HG02840 (cell line): ENCODE measurements around the gene SAMD11.
"Not testable (repeated sequence)": the region's sequence is repeated elsewhere in the genome, so short reads cannot be mapped to it uniquely, and the experiment has no call there.

Experiments
- ATAC-seq: cut with Tn5 transposase; IDR thresholded peaks from one replicate; pipeline ENCODE4 v1.9.1; 2021; ENCODE audit warnings: mild to moderate bottlenecking, moderate library complexity, moderate number of reproducible peaks; ENCODE audit not compliant: unreplicated experiment, low FRiP score

SAMD11 gene

GRCh38 chr1:972726-973458 lies 49.2 kb downstream of the SAMD11 start:
- no peak for ATAC-seq

DNA sequence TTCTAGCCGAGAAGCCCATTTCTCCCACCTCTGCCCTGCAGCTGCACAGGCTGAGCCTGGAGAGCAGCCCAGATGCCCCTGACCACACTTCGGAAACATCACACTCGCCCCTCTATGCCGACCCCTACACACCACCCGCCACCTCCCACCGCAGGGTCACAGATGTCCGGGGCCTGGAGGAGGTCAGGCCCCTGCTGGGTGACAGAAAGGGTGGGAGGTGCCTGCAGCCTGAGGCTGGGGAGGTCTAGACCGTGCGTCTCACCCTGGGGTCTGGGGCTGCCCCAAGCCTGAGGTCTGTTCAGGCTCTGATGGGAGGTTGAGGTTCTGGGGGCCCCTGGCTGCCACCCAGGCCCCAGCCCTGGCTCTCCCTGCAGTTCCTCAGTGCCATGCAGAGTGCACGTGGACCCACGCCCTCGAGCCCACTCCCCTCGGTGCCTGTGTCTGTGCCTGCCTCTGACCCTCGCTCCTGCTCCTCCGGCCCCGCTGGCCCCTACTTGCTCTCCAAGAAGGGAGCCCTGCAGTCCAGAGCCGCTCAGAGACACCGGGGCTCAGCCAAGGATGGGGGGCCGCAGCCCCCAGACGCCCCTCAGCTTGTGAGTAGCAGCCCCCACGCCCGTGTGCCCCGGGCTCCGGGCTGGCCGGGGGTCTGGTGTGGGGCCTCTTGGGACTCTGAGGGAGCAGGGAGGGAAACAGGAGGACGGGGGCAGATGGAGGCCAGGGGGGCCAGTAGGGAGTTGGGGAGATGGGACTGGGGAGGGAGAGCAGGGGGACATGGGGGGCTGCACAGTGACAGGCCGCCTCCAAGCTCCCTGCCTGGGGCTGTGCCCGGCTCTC lies 50.0 kb downstream of the SAMD11 start:
- ATAC-seq: no peak

- ATAC-seq: no peak
Measured at GRCh38 chr1:974293-974640, 50.5 kb downstream of the SAMD11 start.

GRCh38 chr1:974687-975328 lies 51.1 kb downstream of the SAMD11 start:
- ATAC-seq: no peak

DNA sequence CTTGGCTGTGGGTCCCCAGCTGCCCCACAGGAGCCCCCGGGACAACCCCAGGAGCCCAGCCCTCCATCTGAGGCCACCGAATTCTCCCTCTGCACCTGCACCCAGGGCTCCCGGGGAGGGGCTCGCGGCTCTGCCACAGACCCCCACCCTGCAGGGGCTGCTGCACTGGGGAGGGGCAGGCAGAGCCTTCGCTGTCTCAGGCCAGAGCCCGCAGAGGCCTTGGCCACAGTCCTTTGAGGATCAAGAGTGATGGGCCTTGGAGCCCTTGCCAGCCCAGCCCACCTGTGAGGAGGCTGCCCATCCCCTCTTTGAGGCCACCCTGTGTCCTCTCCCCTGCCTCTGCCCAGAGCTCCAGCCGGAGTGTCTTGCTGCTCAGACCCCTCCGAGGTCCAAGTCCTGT lies 51.6 kb downstream of the SAMD11 start:
- no peak for ATAC-seq

GRCh38 chr1:975896-976683 lies 52.4 kb downstream of the SAMD11 start:
- ATAC-seq: no peak

DNA sequence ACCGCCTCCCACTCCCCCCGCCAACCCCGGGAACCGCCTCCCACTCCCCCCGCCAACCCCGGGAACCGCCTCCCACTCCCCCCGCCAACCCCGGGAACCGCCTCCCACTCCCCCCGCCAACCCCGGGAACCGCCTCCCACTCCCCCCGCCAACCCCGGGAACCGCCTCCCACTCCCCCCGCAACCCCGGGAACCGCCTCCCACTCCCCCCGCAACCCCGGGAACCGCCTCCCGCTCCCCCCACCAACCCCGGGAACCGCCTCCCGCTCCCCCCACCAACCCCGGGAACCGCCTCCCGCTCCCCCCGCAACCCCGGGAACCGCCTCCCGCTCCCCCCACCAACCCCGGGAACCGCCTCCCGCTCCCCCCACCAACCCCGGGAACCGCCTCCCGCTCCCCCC lies 53.1 kb downstream of the SAMD11 start:
- ATAC-seq: not testable (repeated sequence)

GRCh38 chr1:978069-978834 lies 54.5 kb downstream of the SAMD11 start:
- no peak for ATAC-seq

DNA sequence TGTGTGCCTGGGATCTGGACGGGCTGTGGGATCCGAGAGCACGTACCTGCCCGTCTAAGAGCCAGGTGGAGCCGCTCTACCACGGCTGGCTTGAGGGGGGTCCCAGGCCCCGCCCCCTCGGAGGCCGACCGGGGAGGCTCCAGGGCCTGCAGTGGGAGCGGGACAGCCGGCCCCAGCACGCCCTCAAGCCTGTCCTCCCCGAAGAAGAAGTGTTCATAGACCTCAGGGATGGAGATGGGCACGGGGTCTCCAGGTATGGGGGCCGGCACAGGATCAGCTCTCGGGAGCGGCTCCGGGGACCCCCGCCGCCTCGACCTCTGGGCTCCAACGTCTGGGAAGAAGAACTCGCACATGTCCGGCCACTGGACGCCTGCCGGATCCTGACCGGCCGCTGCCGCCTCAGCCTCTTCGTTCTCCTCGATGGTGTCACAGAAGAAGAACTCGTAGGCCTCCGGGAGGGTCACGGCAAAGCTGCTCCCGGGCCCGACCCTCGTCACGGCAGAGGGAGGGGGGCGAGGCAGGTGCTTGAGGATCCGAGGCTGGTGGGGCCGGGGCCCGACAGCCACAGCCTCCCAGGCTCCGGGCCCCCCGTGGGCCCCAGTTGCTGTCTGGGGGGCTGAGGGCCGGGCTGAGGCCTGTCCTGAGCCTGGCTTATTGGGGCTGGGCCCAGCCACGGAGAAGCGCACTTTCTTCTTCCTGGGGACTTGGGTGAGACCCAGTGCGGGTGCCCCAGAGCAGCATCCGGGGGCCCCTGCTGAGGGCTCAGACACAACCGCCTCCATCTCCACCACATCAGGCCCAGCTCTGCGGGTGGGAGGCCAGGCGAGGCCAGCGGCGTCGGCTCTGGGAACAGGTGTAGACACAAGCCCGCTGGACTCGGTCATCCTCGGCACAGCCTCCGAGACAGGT lies 55.4 kb downstream of the SAMD11 start:
- no peak for ATAC-seq

GRCh38 chr1:979744-980072 lies 56.0 kb downstream of the SAMD11 start:
- no peak for ATAC-seq

DNA sequence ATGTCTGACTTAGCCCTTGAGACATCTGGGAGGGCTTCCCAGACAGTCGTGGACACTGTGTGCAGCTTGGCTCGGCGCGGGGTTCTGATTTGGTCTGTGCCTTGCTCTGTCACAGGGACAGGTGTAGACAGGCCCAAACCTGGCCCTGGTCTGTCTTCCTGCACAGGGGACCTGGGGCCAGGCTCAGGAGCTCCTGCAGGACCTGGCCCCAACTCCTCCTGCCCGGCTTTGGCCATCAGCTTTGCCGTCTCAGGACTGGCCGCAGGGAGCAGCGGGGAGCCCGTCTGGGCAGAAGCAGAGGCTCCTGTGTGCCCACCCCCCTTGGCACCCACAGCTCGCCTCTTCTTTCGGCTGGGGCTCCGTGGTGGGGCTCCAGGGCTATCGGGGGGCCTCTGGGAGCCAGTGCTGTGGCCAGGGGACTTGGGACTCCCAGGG lies 56.4 kb downstream of the SAMD11 start:
- no peak for ATAC-seq

- no peak for ATAC-seq
Measured at GRCh38 chr1:980602-981395, 57.1 kb downstream of the SAMD11 start.

- ATAC-seq: no peak
Measured at GRCh38 chr1:981491-981954, 57.8 kb downstream of the SAMD11 start.

DNA sequence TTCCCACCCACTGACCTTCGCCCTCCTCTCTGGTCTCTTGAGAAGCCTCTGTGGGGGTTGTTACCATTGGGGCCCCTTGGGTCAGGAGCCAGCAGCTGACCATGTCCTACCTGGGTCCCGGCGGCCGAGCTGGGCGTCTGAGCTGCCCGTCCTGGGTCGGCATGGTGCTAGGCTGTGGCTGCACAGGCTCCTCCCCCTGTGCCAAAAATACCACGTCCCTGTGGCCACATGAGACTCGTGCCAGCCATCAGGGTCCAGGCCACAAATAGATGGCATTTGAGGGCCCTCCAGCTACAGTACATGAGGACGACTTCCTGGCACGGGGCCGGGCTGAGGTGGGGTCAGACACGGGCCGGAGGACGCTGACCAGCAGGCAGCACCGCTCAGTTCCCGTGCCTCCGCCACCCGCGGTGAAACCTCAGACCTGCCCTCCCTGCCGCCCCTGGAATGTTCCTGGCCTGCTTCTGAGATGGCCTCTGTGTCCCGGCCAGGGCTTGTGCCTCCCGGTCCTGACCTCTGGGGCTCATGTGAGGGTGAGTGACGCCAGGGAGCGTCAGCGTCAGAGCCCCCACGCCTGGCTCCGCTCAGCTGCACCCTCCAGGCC lies 58.3 kb downstream of the SAMD11 start, which contains the start of gene PERM1:
Gene PERM1, minus strand, starts transcription at position 139 of the 604 bp plus-strand sequence. CDS start 1,064 bp downstream, outside the sequence.
- ATAC-seq: no peak

- ATAC-seq: no peak
Measured at GRCh38 chr1:982765-983436, 59.2 kb downstream of the SAMD11 start.

GRCh38 chr1:983798-984475 lies 60.2 kb downstream of the SAMD11 start:
- no peak for ATAC-seq

DNA sequence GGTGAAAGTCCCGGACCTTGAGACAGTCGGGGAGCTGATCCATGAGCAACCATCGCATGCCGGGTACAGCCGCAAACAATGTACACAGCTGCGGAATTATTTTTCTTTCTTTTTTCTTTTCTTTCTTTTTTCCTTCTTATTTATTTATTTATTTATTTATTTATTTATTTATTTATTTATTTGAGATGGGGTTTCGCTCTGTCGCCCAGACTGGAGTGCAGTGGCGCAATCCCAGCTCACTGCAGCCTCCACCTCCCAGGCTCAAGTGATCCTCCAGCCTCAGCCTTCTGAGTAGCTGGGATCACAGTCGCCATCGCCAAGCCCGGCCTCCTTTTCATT lies 60.7 kb downstream of the SAMD11 start:
- ATAC-seq: no peak
